Ramos (cell line): ENCODE measurements around the gene C1S.
"Not testable (repeated sequence)": the region's sequence is repeated elsewhere in the genome, so short reads cannot be mapped to it uniquely, and the experiment has no call there.

Experiments used
- in situ Hi-C: fragments of 300-500 bp; cut with MboI; formaldehyde crosslinking; loops from one replicate; pipeline ENCODE4 v1.14.3; 2022; ENCODE audit warnings: low sequenced_read_pairs; ENCODE audit not compliant: unreplicated experiment

Gene C1S

GRCh38 chr12:7099290-7099996, 38.9 kb downstream of the C1S start:
- in situ Hi-C loops = no loop called here

DNA sequence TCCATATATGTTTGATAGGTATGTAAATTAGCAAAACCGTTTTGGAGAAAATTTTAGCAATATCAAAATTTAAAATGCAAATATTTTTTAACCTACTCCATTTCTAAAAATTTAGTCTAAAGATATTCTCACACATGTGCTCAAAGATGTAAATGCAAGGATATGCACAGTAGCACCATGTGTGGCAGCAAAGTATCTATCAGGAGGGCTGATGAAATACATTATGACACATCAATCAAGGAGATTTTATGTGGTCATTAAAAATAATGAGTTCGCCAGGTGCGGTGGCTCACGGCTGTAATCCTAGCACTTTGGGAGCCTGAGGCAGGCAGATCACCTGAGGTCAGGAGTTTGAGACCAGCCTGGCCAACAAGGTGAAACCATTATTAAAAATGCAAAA, 39.7 kb downstream of the C1S start:
- in situ Hi-C loops = no loop called here

GRCh38 chr12:7101047-7101693, 40.7 kb downstream of the C1S start:
- in situ Hi-C loops = no loop called here

DNA sequence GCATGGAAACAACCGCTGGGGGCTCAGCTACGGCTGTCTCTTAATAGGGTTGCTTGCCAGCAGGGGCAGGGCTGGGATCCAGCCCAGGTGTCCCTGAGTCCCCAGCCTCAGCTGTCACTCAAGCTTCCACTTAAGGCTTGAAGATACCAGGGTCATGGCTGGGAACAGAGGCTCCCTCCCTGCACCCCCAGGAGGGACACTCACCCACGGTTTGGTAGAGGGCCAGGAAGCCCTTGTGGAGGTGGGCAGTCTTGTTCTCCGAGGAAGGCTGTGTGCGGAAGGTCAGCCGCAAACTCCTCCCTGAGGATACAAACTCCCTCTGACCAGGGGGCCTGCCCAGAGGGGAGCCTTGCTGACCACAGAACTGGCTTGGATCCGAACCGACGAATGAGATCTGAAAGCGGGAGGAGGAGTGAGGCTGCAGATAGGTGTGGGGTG, 41.2 kb downstream of the C1S start:
- in situ Hi-C loops = no loop called here

DNA sequence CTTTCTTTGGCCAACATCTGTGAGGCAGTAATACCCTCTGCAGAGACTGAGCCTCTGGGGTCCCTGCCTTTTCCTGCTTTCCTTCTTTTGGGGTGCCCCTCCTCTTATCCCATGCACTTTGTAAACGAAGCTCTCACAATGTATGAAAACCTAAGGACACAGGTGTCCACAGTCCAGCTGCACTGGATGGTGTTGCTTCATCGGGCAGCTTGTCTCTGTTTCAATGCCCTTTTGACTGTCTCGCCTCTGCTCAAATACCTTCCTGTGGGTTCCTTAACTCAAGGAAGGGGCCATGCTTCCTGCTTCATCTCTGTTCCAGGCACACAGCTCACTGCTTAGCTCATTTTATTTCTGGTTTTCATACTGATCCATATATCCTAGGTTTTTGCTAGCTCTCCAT, 42.1 kb downstream of the C1S start:
- in situ Hi-C loops = no loop called here

- in situ Hi-C loops = no loop called here
Measured at GRCh38 chr12:7103837-7104584, 43.5 kb downstream of the C1S start.

- in situ Hi-C loops = no loop called here
Measured at GRCh38 chr12:7106082-7106481, 45.6 kb downstream of the C1S start.

DNA sequence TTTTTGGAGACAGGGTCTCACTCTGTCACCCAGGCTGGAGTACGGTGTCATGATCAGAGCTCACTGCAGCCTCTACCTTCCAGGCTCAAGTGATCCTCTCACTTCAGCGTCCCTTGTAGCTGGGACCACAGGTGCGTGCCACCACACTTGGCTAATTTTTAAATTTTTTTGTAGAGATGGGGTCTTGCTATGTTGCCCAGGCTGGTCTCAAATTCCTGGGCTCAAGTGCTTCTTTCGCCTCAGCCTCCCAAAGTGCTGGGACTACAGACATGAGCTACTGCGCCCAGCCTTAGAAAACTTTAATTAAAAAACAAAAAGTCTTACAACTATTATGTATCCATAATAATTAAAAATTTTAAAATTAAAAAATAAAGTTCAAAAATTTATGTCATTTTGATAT, 46.7 kb downstream of the C1S start:
- in situ Hi-C loops = not testable (repeated sequence)

GRCh38 chr12:7107636-7108002, 47.1 kb downstream of the C1S start:
- in situ Hi-C loops = no loop called here

DNA sequence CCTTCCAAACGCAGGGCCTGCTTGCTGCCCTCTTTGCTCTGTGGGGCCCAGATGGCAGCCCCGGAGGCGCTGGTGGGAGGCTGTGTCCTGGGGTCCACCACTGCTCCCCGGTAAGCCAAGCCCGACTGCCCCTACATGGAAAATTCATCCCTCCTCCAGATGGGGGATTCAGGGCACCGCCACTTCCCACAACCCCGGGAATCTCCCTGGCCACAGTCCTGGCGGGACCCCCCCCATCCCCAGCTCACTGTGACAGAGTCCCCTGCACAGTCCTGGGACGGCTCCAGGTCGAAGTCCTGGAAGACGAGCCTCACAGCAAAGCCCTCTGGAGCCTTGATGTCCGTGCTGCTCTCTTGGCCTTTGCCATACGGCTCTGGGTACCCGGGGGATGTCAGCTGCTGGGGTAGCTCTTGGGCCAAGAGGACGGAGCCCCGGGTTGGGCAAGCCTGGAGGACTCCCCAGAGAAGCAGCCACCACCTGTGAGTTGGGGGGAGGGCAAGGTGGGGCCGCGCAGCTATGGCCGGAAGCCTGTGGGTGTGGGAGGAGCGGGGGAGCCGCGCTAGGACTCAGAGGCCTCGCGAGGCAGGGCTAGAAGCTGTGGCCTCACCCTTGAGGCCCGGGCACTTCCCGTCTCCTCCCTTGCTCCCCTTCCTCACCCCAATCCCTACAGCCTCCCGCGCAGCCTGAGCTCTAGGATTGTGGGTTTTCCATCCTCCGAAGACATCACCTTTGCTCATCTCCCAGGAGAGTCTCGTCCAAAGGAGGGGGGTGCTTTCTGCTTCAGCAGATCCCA, 47.7 kb downstream of the C1S start:
- in situ Hi-C loops = no loop called here

GRCh38 chr12:7108796-7109571, 48.5 kb downstream of the C1S start, which contains the start of gene C1RL:
Gene C1RL (minus strand): TSS chr12:7109214. CDS start chr12:7109180, 34 bp downstream.
- in situ Hi-C loops = no loop called here

GRCh38 chr12:7109572-7109920, 49.0 kb downstream of the C1S start:
- in situ Hi-C loops = no loop called here

DNA sequence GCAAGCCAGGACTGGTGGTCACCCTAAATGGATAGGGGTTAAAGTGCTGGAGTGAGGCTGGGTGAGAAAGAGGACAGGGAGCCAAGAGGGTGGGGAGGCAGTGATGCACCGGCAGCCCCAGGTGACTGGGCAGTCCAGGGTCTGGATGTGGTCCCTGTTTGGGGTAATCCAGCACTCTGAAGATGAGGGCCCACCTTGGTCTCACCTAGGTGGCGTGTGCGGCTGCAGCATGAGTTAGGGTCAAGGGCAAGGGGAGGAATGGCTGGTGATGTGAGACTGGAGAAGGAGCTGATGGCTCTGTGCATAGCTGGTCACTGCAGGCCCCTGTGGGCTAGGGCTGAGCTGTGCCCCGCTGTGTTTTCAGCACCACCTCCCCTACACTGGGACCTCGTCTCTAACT, 50.1 kb downstream of the C1S start:
- in situ Hi-C loops = no loop called here

- in situ Hi-C loops = no loop called here
Measured at GRCh38 chr12:7112041-7112440, 51.5 kb downstream of the C1S start.

- in situ Hi-C loops = no loop called here
Measured at GRCh38 chr12:7113389-7113871, 52.9 kb downstream of the C1S start.

- in situ Hi-C loops = no loop called here
Measured at GRCh38 chr12:7114008-7114407, 53.5 kb downstream of the C1S start.

DNA sequence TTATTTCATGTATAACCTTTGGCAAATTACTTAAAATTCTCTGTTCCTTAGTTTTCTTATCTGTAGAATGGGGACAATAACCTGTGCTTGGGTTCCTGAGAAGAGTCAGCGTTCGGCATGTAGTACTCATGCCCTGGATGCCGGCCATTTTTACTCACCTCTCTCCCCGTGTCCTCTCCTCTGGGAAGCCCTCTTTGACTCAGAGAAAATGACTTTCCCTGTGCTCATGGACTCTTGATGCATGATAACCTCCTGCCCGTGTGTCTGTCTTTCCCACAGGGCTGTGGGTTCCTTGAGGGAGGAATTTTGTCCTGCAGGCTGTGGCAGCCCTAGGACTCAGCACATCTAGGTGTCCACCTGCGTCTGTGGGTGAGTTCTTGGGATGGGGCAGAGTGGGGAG, 54.3 kb downstream of the C1S start:
- in situ Hi-C loops = no loop called here

DNA sequence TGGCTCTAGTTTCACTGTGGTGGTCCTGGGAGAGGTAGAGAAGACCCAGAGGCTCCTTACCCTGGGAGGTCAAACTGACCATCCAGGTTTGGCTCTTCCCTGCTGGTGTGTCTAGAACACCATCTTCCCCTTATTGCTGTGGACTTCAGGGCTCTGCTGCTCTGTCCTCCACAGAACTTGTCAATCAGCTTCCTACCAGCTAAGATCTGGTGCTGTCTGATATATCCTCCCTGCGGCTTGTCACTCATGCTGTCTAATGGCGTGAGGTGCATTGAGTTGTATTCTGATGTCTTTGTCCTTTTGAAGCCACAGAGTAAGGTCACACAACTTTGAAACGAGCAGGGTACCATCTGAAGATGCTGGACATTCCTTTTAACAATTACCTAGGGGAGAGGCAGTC, 55.7 kb downstream of the C1S start:
- in situ Hi-C loops = no loop called here

GRCh38 chr12:7116916-7117315, 56.4 kb downstream of the C1S start:
- in situ Hi-C loops = no loop called here

- in situ Hi-C loops = no loop called here
Measured at GRCh38 chr12:7117670-7118069, 57.2 kb downstream of the C1S start.
